Stimulated activated CD8-positive, alpha-beta memory T cell treated with anti-CD3 and anti-CD28 coated beads, Interleukin-15, amount 100 ng/mL, for 1 hour (primary cell): ENCODE measurements around the gene SCIMP.
"Not testable (repeated sequence)": the region's sequence is repeated elsewhere in the genome, so short reads cannot be mapped to it uniquely, and the experiment has no call there.

Experiments used
- DNase-seq: peaks from one replicate; pipeline ENCODE4 v3.0.0-alpha.2; 2020; ENCODE audit warnings: low read depth

The SCIMP gene

DNA sequence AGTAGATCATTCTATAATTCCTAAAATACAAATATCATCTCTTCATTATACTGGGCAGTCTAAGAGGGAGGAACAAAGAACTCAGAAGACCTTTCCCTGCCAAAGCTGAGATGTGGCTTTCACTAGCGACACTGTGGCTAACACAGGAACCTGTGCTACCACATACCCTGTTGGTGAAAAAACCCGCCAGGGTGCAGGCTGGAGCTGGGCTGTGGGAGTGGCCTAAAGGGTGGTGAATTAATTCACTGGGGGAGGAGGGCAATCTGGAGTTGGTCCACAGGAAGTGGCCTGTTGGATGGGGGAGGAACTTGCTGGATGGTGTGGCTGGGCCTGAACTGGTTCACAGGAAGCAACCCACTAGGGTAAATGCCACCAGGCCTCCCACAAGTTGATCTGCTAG is 50.4 kb downstream of the SCIMP start:
- DNase-seq = no peak

DNA sequence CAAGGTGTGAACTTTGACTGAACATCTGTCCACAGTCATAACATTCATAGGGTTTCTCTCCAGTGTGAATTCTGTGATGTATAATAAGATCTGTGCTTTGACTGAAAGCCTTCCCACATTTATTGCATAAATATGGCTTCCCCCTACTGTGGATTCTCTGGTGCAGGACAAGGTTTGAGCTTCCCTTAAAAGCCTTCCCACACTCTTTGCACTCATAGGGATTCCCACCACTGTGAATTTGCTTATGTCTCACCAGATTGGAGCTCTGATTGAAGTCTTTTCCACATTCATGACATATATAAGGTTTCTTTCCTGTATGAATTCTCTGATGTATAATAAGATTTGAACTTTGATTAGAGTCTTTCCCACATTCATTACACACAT is 51.3 kb downstream of the SCIMP start:
- DNase-seq = no peak

DNA sequence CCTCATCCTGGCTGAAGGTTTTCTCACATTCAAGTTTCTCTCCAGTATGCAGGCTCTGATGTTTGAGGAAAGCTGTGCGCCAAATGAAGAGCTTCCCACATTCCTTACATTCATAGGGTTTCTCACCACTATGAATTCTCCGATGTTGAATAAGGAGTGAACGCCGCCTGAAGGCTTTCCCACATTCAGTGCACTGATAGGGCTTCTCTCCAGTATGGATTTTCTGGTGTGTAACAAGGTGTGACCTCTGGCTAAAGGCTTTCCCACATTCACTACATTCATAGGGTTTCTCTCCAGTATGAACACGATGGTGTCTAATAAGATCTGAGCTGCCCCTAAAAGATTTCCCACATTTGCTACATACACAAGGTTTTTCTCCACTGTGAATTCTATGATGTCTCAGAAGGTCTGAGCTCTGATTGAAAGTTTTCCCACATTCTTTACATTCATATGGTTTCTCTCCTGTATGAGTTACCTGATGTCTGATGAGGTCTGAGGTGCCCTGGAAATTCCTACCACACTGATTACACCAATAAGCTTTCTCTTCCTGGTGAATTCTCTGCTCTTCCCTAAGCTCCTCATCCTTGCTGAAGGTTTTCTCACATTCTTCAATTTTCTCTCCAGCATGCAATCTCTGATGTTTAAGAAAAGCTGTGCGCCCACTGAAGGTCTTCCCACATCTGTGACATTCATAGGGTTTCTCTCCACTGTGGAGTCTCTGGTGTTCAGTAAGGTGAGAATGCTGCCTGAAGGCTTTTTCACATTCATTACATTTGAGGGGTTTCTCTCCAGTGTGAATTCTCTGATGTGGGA is 51.9 kb downstream of the SCIMP start:
- no peak for DNase-seq

DNA sequence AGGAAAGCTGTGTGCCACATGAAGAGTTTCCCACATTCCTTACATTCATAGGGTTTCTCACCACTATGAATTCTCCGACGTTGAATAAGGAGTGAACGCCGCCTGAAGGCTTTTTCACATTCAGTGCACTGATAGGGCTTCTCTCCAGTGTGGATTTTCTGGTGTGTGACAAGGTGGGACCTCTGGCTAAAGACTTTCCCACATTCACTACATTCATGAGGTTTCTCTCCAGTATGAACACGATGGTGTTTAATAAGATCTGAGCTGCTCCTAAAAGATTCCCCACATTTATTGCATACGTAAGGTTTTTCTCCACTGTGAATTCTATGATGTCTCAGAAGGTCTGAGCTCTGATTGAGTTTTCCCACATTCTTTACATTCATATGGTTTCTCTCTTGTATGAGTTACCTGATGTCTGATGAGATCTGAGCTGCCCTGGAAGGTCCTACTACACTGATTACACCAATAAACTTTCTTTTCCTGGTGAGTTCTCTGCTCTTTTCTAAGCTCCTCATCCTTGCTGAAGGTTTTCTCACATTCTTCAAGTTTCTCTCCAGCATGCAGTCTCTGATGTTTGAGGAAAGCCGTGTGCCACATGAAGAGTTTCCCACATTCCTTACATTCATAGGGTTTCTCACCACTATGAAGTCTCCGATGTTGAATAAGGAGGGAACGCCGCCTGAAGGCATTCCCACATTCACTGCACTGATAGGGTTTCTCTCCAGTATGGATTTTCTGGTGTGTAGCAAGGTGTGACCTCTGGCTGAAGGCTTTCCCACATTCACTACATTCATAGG is 53.0 kb downstream of the SCIMP start:
- DNase-seq = no peak

DNA sequence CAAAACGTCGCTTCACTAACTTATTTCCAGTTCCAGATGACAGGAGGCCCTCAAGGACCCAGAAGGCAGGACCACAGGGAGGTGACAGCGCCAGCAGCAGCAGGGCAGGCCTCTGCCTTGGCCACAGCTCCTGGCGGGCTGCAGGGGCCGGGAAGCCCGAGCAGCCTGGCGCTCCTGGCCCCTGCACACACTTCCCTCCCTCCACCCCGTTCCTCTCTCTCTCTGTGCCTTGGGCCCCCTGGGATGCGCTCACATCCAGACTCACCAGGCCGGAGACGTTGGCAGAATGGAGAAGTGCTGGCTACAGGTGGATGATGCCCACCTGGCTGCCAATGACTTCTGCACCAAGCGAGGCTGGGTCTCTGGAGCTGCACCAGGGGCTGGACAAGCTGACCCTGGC is 55.7 kb downstream of the SCIMP start:
- no peak for DNase-seq

DNA sequence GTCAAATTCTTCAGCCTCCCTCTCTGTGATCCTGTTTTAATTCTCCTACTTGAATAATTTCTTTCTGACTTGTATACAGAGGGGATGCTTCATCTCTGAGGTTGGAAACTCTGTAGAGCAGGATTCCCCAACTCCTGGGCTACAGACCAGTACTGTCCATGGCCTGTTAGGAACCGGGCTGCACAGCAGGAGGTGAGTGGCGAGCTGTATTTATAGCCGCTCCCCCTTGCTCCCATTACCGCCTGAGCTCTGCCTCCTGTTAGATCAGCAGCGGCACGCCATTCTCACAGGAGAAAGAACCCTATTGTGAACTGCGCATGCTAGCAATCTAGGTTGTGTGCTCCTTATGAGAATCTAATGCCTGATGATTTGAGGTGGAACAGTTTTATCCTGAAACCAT is 59.6 kb downstream of the SCIMP start:
- DNase-seq = not testable (repeated sequence)

DNA sequence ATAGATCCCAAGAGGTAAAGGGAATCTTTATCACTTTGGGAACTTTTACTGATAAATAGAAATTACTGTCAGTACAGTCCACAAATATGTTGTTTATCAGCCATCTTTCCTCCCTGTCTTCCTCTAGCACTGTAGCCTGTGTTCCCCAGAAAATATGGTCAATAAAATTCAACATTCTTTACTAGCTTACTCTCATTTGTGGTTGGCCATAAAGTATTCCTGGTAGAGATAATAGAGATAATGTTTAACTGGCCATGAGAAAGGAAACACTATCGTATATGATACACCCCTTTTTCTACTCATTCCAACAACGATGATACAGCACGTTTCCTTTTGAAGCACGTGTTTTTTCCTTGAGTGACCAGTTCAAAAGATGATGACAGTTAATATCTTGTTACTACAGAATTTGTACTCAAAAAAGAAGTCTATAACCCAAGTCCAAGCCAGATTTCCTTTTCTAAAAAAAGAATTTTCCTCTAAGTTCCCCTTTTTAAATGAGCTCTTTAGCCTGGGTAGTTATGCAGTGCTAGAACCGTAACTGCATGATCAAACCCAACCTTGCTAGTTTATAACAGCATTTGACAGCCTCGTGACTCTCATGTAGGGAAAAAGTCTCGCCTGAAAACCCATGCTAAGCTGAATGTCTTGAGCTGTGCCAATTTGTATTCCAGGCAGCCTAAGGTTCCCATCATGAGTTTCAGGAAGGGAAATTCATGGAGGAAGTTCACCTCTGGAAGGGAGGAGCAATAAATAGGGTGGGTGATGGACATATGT is 68.7 kb downstream of the SCIMP start:
- not testable (repeated sequence) for DNase-seq

DNA sequence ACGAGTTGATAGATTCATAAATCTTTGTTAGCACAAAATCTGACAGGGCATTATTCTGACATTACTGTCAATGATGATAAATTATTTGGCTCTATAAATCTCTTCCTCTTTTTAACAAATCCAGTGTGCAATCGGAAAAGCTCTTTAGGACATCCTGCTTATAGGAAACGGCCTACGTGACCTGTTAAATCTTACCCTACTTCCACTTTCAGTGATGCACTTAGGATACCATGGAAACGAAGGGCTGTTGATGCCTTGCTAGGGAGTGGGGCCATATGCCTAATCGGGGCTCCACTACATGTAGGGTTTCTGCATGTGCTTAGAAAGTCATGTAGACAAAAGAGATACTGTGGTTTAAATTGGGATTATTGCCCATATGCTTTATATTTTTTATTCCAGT is 70.2 kb downstream of the SCIMP start:
- no peak for DNase-seq

DNA sequence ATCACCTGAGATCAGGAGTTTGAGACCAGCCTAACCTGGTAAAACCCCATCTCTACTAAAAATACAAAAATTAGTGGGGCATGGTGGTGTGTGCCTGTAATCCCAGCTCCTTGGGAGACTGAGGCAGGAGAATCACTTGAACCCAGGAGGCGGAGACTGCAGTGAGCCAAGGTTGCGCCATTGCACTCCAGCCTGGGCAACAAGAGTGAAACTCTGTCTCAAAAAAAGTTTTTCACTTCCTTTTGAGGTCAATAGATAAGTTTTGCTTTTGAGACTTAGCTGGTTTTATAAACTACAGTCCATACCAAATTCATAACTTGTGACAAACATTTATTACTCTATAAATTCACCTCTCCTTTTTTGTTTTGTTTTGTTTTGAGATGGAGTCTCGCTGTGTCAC is 72.9 kb downstream of the SCIMP start:
- DNase-seq = not testable (repeated sequence)

DNA sequence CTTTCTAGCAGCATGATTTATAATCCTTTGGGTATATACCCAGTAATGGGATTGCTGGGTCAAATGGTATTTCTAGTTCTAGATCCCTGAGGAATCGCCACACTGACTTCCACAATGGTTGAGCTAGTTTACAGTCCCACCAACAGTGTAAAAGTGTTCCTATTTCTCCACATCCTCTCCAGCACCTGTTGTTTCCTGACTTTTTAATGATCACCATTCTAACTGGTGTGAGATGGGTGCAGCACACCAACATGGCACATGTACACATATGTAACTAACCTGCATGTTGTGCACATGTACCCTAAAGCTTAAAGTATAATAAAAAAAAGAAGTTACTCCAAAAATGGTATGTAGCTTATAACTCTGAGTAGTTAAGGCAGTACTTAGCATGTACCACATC is 74.0 kb downstream of the SCIMP start:
- DNase-seq = not testable (repeated sequence)
